ENCODE measurements around the gene FBH1.
A peak's percentile ranks its signal among the peaks of the same experiment; 100 is the strongest.
"Not testable (repeated sequence)": the region's sequence is repeated elsewhere in the genome, so short reads cannot be mapped to it uniquely, and the experiment has no call there.

FBH1 gene

GRCh38 chr10:5960070-5960972, 70.3 kb downstream of the FBH1 start:
- DNase-seq (ENCODE audit: low read depth) = no peak

GRCh38 chr10:5960973-5961275, 70.9 kb downstream of the FBH1 start:
- not testable (repeated sequence) for DNase-seq (ENCODE audit: low read depth)

GRCh38 chr10:5961405-5962100, 71.5 kb downstream of the FBH1 start:
- no peak for DNase-seq (ENCODE audit: low read depth)

DNA sequence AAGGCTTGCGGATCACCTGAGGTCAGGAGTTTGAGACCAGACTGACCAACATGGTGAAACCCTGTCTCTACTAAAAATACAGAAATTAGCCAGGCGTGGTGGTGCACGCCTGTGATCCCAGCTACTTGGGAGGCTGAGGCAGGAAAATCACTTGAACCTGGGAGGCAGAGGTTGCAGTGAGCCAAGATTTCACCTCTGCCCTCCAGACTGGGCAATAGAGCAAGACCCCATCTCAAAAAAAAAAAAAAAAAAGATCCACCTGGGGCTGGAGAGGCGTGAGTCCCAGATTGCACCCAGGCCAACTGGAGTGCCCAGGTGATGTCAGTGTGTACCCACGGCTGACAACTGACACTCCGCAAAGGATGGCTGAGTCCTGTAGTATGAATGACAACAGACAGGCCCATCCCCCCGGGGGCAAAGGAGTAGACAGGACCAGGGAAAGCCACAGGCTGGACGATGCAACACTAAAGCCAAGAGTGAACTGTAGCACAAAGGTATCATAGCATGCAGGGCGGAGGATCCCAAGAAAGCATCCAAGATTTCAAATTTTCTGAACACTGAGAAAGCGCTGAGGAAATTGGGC, 72.4 kb downstream of the FBH1 start:
- DNase-seq (ENCODE audit: low read depth) = not testable (repeated sequence)

DNA sequence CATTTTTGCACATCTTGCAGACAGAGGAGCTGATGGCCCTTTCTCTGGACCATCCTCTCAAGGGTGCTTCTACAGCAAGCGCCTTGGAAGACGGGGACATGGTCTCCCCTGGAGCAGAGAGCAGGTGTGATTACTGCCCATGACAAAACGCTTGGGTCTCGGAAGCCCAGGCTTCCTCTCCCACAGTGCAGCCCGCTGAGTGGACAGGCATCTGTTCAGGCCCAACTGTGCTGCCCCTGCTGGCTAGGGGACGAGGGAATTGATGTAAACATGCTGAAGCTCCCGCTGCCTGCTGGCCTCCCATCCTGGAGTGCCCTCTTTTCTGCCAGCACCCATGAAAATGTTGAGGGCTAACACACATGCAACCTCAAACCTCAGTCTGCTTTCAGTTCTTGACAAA, 73.0 kb downstream of the FBH1 start:
- DNase-seq (ENCODE audit: low read depth) = no peak

- DNase-seq (ENCODE audit: low read depth) = no peak
Measured at GRCh38 chr10:5963591-5963990, 73.5 kb downstream of the FBH1 start.

- DNase-seq (ENCODE audit: low read depth) = no peak
Measured at GRCh38 chr10:5964736-5965135, 74.7 kb downstream of the FBH1 start.

- DNase-seq (ENCODE audit: low read depth) = no peak
Measured at GRCh38 chr10:5965266-5965665, 75.2 kb downstream of the FBH1 start.

GRCh38 chr10:5968037-5968680, 78.1 kb downstream of the FBH1 start:
- no peak for DNase-seq (ENCODE audit: low read depth)

DNA sequence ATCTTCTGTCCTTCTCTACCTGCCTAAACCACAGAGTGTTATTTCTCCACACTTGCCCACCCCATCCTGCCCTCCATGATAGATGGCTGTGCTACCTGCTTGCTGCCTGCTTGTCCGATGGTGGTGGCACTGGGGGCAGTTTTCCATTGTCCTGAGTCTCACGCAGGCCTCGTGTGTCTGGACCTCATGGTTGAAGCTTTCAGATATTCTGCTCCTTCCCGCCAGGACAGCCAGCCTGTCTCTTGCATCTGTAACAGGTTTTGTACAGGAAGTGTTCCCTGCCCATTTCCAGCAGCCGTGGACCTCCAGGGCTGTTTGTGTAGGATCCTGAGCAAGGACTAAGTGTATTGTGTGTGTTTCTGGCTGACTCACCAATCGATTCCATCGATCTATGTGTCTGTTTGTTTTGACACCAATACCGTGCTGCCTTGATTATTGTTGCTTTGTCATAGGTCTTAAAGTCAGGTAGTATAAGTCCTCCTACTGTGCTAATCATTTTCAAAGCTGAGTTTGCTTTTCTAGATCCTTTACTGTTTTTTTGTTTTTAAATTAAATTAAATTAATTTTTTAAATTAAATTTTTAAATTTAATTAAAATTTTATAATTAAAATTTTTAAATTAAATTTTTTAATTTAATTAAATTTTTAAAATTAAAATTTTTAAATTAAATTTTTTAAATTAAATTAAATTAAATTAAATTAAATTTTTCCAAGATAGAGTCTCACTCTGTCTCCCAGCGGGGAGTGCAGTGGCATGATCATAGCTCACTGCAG, 78.8 kb downstream of the FBH1 start:
- no peak for DNase-seq (ENCODE audit: low read depth)

GRCh38 chr10:5970066-5970465, 80.0 kb downstream of the FBH1 start:
- DNase-seq (ENCODE audit: low read depth) = no peak

DNA sequence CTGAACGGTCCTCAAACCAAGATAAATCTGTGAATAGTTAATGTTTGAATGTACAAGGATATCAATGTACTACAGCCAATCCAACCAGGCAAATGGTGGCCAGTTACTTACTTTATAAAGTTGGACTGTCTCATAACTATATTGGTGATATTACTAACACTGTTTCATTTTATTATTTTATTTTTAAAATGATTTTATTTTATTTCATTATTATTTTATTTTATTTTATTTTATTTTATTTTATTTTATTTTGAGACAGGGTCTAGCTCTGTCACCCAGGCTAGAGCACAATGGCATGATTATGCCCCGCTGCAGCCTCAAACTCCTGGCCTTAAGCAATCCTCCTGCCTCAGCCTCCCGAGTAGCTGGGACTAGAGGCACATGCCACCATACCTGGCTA, 80.5 kb downstream of the FBH1 start:
- no peak for DNase-seq (ENCODE audit: low read depth)

DNA sequence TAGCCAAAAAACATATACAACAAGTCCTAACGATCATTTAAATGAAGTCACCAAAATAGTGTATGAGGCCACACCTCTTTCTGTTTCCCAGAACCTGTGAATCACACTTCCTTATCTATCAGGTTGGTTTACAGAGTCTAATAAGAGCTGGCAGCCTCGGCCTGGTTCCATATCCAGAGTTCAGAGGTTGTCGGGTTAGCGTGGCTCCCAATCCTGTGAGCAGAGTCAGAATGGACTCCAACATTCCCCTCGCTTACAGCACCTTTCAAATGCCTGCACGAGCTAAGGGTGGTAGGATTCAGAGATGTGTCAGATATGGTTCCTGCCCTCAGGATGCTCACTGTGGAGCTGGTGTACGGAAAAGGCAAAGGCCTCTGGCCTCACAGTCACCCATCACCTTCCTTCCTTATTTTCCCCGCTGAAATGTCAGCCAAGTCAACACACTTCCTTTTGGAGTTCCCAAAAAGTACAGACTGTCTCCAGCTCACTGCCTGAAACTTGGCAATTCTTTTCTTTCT, 81.3 kb downstream of the FBH1 start:
- DNase-seq (ENCODE audit: low read depth) = no peak

DNA sequence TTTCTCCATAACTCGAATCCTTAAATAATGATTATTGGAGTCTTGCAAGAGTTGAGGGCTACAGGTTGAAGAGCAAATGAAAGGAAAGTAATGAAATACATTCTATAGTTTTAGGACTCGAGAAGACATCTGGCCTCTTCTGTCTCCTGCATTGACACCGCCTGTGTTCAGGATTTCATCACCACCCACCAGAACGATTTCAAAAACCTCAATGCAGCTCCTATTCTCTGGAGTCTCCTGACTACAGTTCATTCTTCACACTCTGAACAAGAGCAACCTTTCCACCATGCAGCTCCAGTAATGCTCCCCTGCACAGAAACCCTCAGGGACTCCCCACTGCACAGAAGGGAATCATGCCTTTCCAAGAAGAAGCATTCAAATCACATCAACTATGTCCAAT, 81.8 kb downstream of the FBH1 start:
- no peak for DNase-seq (ENCODE audit: low read depth)

GRCh38 chr10:5973069-5973468, 83.0 kb downstream of the FBH1 start:
- no peak for DNase-seq (ENCODE audit: low read depth)

DNA sequence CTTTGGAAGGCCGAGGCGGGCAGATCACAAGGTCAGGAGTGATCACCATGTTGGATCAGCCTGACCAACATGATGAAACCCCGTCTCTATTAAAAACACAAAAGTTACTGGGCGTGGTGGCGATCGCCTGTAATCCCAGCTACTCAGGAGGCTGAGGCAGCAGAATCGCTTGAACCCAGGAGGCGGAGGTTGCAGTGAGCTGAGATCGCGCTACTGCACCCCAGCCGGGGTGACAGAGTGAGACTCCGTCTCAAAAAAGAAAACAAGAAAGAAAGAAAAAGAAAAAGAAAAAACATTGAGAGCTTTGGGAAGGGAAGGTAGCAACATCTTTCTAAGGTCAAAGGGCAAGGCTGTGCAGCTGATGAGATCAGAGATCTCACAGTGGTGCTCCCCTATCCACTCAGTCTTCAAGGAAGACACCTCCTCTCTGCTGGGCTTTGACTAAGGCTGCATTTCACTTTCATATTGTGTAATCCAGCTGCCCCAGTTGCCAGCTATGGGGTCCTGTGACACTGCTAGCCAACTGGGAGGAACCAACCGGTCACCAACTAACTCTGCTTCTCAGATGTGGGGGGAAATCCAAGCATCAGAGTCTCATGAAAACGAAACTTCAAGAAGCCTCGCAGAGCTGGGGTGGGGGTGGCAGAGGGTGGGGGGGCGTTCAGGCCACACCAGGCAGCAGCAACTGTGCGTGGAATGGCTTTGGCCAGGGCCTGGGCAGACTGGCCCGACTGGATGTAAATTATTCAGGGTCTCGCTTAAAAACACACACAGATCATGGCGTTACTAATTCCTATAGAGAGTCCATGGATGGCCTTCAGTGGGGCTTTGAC, 85.8 kb downstream of the FBH1 start:
- peak; percentile 21 for DNase-seq (ENCODE audit: low read depth)

GRCh38 chr10:5976512-5977470, 86.7 kb downstream of the FBH1 start:
- DNase-seq (ENCODE audit: low read depth) = peak; percentile 19

DNA sequence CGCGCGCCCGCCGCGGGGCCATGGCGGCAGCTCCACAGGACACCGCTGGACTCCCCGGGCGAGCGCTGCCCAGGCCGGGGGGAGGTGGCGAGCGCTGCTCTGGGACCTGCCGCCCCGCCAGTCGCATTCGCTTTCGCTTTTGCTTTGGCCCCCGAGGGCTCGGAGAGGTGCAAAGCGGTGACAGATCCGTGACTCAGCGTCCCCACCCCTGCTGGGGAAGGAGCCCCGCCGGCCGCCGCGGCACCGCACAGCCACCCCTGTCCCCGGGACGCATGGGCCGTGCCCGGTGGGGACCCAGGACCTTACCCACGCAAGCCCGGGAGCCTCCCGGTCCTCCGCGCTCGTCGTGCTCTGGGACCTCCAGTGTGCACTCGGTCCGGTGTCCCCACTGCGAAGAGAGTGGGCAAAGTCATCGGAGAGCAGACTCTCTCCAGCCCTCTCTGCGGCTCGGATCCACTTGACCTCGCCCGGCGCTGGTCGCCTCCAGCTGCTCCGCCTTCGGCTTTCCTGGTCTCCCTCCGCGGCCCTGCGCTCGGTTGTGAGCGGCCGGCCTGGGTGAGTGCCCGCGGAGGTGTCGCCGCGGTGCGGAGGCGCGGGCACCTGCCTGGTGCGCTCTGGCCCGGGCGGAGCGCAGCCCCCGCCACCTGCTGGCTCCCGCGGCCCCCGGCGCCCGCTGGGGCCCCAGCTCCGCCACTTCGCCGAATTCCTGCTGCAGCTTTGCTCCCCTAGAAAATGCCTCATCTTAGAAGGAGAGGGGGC, 87.6 kb downstream of the FBH1 start, which contains the start of gene IL15RA:
Gene IL15RA, minus strand, starts transcription at position 73 of the 759 bp plus-strand sequence. Its CDS starts 51 bp downstream, at position 22.
- peak; percentile 77 for DNase-seq (ENCODE audit: low read depth)

DNA sequence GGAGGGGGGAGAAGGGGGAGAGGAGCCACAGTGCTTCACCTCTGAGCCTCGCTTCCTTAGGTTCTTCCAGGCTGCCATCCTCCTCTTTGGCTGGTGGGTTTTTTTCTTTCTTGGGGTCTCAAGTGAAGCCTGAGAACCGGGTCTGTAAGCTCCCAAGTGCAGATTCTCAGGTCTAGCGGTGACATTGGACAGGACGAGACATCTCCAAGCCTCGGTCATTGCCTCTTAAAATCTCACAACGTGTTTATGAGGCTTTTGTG, 88.1 kb downstream of the FBH1 start:
- no peak for DNase-seq (ENCODE audit: low read depth)

All from stimulated activated CD8-positive, alpha-beta memory T cell treated with anti-CD3 and anti-CD28 coated beads, Interleukin-7, amount 100 ng/mL, for 24 hours (primary cell).